Lower leg skin (tissue), 4 donors: ENCODE results near the gene GRID2. TPM values are rescaled to one million over a fixed set of nuclear protein-coding genes. Genes with fewer than 3 reads are reported as not detected.
"Not testable (repeated sequence)": the region's sequence is repeated elsewhere in the genome, so short reads cannot be mapped to it uniquely, and the experiment has no call there.

Experiments used
- DNase-seq, 2 donors: peaks; one replicate each; pipeline ENCODE4 v3.0.0-alpha.2; 2019; ENCODE audit warnings: low spot score in 2 of 2
- H3K4me3 ChIP-seq: fragments of 200-600 bp; sonication (generic); 2 replicates; pipeline ENCODE4 v1.5.1; 2017; ENCODE audit warnings: mild to moderate bottlenecking, low read depth; ENCODE audit not compliant: poor library complexity, severe bottlenecking
- CTCF ChIP-seq, 3 donors: fragments of 450-650 bp; IDR thresholded peaks; one replicate each; pipeline ENCODE4 v1.5.1; 2016; ENCODE audit warnings: antibody characterized with exemption in 3 of 3, mild to moderate bottlenecking in 3 of 3, moderate library complexity in 2 of 3
- POLR2A ChIP-seq, 2 donors: fragments of 450-650 bp; IDR thresholded peaks; one replicate each; pipeline ENCODE4 v1.6.1; 2016 to 2017; ENCODE audit warnings: antibody characterized with exemption in 2 of 2, mild to moderate bottlenecking in 1 of 2, moderate library complexity in 1 of 2
- WGBS, 2 donors: methylation state at CpG; one replicate each; pipeline ENCODE4 v1.1.5; 2018; 5-methylcytosine and 5-hydroxymethylcytosine counted together
- intact Hi-C: fragments of 100-400 bp; cut with DNase I; formaldehyde crosslinking; loops from one replicate; pipeline ENCODE4 v1.15.0; 2023; ENCODE audit warnings: low total_unique reads
- total RNA-seq, 4 donors: library from RNA; depleted of rRNA; stranded (reverse); fragments of >200 nt; gene quantifications; one replicate each; pipeline ENCODE4 v1.1.0, GENCODE V29; 2016

GRID2 gene
- total RNA-seq, 4 donors from 2014 or later: not detected

GRCh38 chr4:93657527-93657926, 1353.8 kb downstream of the GRID2 start:
- 76 to 81% methylated on average over 2 of the region's 2 CpGs for WGBS, 2 donors
- intact Hi-C loops: no loop called here
- TF ChIP-seq POLR2A (IDR thresholded peaks at IDR 0.05) (no peak), CTCF (IDR thresholded peaks at IDR 0.05) (no peak)
- DNase-seq: no peak
- H3K4me3 ChIP-seq: no peak overlapping the region

GRCh38 chr4:93658443-93658842, 1354.7 kb downstream of the GRID2 start:
- no peak overlapping the region for H3K4me3 ChIP-seq
- TF ChIP-seq POLR2A (IDR thresholded peaks at IDR 0.05) (no peak), CTCF (IDR thresholded peaks at IDR 0.05) (no peak)
- DNase-seq: no peak
- WGBS, 2 donors: 58 to 95% methylated on average over 3 of the region's 3 CpGs
- intact Hi-C loops: no loop called here

- no peak for TF ChIP-seq CTCF (IDR thresholded peaks at IDR 0.05)
- intact Hi-C loops: no loop called here
- WGBS, 2 donors: 68 to 70% methylated on average over 2 of the region's 2 CpGs
- H3K4me3 ChIP-seq: no peak overlapping the region
- no peak for DNase-seq
These were observed 1355.9 kb downstream of the GRID2 start for GRCh38 chr4:93659629-93660028.

- intact Hi-C loops: no loop called here
- H3K4me3 ChIP-seq: no peak overlapping the region
- 89 to 93% methylated on average over 3 of the region's 3 CpGs for whole genome bisulfite sequencing, 2 donors
- no peak for DNase-seq
- no peak for TF ChIP-seq CTCF (IDR thresholded peaks at IDR 0.05)
- no peak for TF ChIP-seq POLR2A (IDR thresholded peaks at IDR 0.05)
These were observed 1356.3 kb downstream of the GRID2 start for GRCh38 chr4:93660036-93660435.

- TF ChIP-seq POLR2A (IDR thresholded peaks at IDR 0.05): no peak
- intact Hi-C loops: no loop called here
- WGBS, 2 donors: 77 to 86% methylated on average over 2 of the region's 2 CpGs
- no peak overlapping the region for H3K4me3 ChIP-seq
- no peak for DNase-seq
These were observed 1366.7 kb downstream of the GRID2 start for GRCh38 chr4:93670434-93670833.

- 95 to 97% methylated on average over 3 of the region's 3 CpGs for WGBS, 2 donors
- DNase-seq: no peak
These were observed 1367.3 kb downstream of the GRID2 start for GRCh38 chr4:93671093-93671492.

GRCh38 chr4:93676937-93677336, 1373.2 kb downstream of the GRID2 start:
- DNase-seq, intact Hi-C loops, H3K4me3 ChIP-seq: not testable (repeated sequence)
- 92 to 96% methylated on average over 14 to 16 of the region's 16 CpGs for WGBS, 2 donors

More at GRCh38 chr4:93671093-93671492, 1367.3 kb downstream of the GRID2 start:
- no peak for TF ChIP-seq POLR2A (IDR thresholded peaks at IDR 0.05)
- no peak for TF ChIP-seq CTCF (IDR thresholded peaks at IDR 0.05)
- intact Hi-C loops: no loop called here
- H3K4me3 ChIP-seq: no peak overlapping the region
